Sigmoid colon (tissue), 4 donors: ENCODE results near the gene ADGRG6.

Experiments used
- POLR2AphosphoS5 ChIP-seq, 4 donors: sonication (generic); formaldehyde crosslinking; IDR thresholded peaks; one replicate each; pipeline ENCODE4 v1.6.1; 2017; ENCODE audit warnings: antibody characterized with exemption in 4 of 4
- TF ChIP-seq, protein P1 (sequence below), 4 experiments: fragments of 450-650 bp in 3 of 4; fragments of 200-600 bp in 1 of 4; IDR thresholded peaks; one replicate each; pipeline ENCODE4 v1.5.1; 2016 to 2019; ENCODE audit warnings: antibody characterized with exemption in 4 of 4, mild to moderate bottlenecking in 3 of 4, moderate library complexity in 2 of 4

GRCh38 chr6:142306736-142307135 lies 4.9 kb downstream of the ADGRG6 start:
- TF ChIP-seq, protein P1, sequence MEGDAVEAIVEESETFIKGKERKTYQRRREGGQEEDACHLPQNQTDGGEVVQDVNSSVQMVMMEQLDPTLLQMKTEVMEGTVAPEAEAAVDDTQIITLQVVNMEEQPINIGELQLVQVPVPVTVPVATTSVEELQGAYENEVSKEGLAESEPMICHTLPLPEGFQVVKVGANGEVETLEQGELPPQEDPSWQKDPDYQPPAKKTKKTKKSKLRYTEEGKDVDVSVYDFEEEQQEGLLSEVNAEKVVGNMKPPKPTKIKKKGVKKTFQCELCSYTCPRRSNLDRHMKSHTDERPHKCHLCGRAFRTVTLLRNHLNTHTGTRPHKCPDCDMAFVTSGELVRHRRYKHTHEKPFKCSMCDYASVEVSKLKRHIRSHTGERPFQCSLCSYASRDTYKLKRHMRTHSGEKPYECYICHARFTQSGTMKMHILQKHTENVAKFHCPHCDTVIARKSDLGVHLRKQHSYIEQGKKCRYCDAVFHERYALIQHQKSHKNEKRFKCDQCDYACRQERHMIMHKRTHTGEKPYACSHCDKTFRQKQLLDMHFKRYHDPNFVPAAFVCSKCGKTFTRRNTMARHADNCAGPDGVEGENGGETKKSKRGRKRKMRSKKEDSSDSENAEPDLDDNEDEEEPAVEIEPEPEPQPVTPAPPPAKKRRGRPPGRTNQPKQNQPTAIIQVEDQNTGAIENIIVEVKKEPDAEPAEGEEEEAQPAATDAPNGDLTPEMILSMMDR (IDR thresholded peaks at IDR 0.05) = no peak
- TF ChIP-seq POLR2AphosphoS5 (IDR thresholded peaks at IDR 0.05) = no peak
